ENCODE measurements around the gene ELMO1. TPM values are rescaled to one million over a fixed set of nuclear protein-coding genes. Genes with fewer than 3 reads are reported as not detected.

The ELMO1 gene
- total RNA-seq, 4 donors from 2014 or later, result 24.6 to 120 (median 71.9) TPM

DNA sequence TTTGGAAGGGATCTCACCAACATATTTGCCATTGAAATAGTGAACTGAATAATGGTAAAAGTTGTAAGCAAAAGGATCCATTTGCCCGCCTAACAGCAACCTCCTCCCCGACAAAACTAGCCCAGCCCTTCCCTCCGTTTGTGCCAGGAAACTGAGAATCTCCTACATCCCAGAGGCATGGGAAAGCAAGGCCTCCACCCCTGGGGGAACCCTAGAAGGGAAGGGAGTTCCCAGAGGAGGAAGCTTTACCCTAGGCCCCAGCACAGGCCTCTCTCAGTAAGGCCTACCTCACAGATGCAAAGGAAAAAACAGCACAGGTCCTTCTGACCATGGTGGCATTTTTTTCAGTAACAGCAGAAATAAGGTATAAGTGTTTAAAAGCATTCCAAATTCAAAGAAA lies 229.7 kb downstream of the ELMO1 start:
- Histone ChIP-seq H3K27me3 (no peaks in the 10 kb centered on the region), H3K27ac (peak overlapping the region in 1 of 4 donors; percentile 12), H3K4me1 (no peaks in the 10 kb centered on the region), H3K36me3 (peaks cover 0 to 7% (median 0%) of the 10 kb centered on the region in 4 donors), H3K4me3 (no peak overlapping the region), H3K9me3 (no peaks in the 10 kb centered on the region)
- in situ Hi-C loops (cut with MboI; ENCODE audit: low pct_ligation_motif_present in 1 of 4, low pct_unique_long_range_greater_than_20kb in 1 of 4, low sequenced_read_pairs in 3 of 4) (no loop called here), intact Hi-C loops (cut with DNase I; ENCODE audit: low total_unique reads) (no loop called here)
- no peak for TF ChIP-seq POLR2A (IDR thresholded peaks at IDR 0.05)
- TF ChIP-seq EP300 (IDR thresholded peaks at IDR 0.05; ENCODE audit: low read depth), result no peak
- TF ChIP-seq, protein P1, sequence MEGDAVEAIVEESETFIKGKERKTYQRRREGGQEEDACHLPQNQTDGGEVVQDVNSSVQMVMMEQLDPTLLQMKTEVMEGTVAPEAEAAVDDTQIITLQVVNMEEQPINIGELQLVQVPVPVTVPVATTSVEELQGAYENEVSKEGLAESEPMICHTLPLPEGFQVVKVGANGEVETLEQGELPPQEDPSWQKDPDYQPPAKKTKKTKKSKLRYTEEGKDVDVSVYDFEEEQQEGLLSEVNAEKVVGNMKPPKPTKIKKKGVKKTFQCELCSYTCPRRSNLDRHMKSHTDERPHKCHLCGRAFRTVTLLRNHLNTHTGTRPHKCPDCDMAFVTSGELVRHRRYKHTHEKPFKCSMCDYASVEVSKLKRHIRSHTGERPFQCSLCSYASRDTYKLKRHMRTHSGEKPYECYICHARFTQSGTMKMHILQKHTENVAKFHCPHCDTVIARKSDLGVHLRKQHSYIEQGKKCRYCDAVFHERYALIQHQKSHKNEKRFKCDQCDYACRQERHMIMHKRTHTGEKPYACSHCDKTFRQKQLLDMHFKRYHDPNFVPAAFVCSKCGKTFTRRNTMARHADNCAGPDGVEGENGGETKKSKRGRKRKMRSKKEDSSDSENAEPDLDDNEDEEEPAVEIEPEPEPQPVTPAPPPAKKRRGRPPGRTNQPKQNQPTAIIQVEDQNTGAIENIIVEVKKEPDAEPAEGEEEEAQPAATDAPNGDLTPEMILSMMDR (IDR thresholded peaks at IDR 0.05), result no peak
- TF ChIP-seq POLR2AphosphoS5 (IDR thresholded peaks at IDR 0.05), result no peak
- 76 to 80% methylated on average over 1 to 3 of the region's 3 CpGs for WGBS, 2 donors (ENCODE audit: low coverage in 1 of 2)
- no peak for DNase-seq

DNA sequence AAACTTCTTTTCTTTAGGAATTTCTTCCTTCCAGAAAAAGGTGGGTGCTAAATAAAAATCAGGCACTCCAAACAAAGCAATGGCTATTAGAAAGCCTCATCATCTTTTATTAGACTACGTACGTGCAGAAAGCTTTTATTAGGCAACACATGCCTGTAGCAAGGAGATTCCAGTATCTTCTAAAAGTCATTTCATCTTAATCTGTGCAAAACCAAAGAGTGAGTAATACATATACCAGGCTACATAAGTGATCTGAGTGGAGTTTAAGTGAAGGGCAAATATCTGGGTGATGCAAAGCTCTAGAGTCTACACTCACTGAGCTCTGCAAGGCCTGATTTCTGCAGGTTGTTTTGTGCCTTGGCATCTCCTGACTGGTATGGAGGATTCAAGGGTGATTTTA lies 231.7 kb downstream of the ELMO1 start:
- no peaks in the 10 kb centered on the region for H3K9me3 ChIP-seq
- H3K4me3 ChIP-seq, result no peak overlapping the region
- no peak overlapping the region for H3K27ac ChIP-seq
- peaks cover 0 to 3% (median 0%) of the 10 kb centered on the region in 4 donors for H3K36me3 ChIP-seq
- DNase-seq, result no peak
- in situ Hi-C loops (cut with MboI; ENCODE audit: low pct_ligation_motif_present in 1 of 4, low pct_unique_long_range_greater_than_20kb in 1 of 4, low sequenced_read_pairs in 3 of 4) (no loop called here), intact Hi-C loops (cut with DNase I; ENCODE audit: low total_unique reads) (no loop called here)
- no peaks in the 10 kb centered on the region for H3K27me3 ChIP-seq
- TF ChIP-seq POLR2A (IDR thresholded peaks at IDR 0.05) (no peak), EP300 (IDR thresholded peaks at IDR 0.05; ENCODE audit: low read depth) (no peak), POLR2AphosphoS5 (IDR thresholded peaks at IDR 0.05) (no peak)
- TF ChIP-seq, protein P1 (IDR thresholded peaks at IDR 0.05), result no peak
- no peaks in the 10 kb centered on the region for H3K4me1 ChIP-seq
- WGBS, 2 donors (ENCODE audit: low coverage in 1 of 2), result 44 to 46% methylated on average over 2 of the region's 2 CpGs

DNA sequence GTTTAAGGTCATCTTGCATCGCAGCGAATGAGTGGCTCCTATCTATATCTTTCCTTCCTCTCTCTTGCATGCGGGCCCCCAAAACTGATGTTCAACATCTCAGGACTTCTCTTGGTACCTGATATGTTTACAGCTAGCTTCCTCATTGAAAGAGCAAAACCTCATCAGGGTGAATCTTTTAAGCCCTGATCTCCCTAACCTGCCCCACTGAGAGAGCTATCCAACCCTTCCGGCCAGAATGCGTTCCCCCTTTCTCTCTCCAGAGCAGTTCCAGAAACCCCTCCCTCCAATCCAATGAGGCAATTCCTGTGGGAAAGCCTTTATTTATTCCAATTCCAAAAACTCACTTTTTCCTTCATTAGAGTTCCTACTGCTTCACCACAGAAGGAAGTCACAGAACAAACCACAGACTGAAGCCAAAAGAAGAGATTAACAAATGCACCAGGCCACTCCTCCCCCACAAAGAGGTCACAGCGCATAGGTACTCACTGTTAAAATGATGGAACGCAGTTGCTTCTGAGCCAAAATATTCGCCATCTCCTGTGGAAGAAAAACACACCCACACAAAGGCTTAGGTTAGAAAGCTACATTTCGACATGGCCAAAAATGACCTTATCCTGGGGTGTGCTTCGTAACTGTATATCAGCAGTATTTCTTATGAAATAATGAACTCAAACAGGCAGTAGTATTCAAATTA lies 232.4 kb downstream of the ELMO1 start:
- H3K9me3 ChIP-seq, result no peaks in the 10 kb centered on the region
- no peaks in the 10 kb centered on the region for H3K27me3 ChIP-seq
- WGBS, 2 donors (ENCODE audit: low coverage in 1 of 2), result 62 to 67% methylated on average over 9 to 10 of the region's 10 CpGs
- H3K27ac ChIP-seq, result no peak overlapping the region
- no peaks in the 10 kb centered on the region for H3K36me3 ChIP-seq
- peaks cover 0 to 6% (median 0%) of the 10 kb centered on the region in 4 donors for H3K4me1 ChIP-seq
- no peak overlapping the region for H3K4me3 ChIP-seq
- intact Hi-C loops (cut with DNase I; ENCODE audit: low total_unique reads), result no loop called here
- in situ Hi-C loops (cut with MboI; ENCODE audit: low pct_ligation_motif_present in 1 of 4, low pct_unique_long_range_greater_than_20kb in 1 of 4, low sequenced_read_pairs in 3 of 4), result no loop called here
- DNase-seq, result no peak
- TF ChIP-seq POLR2A (IDR thresholded peaks at IDR 0.05), result no peak
- TF ChIP-seq, protein P1 (IDR thresholded peaks at IDR 0.05), result no peak
- no peak for TF ChIP-seq EP300 (IDR thresholded peaks at IDR 0.05; ENCODE audit: low read depth)
- no peak for TF ChIP-seq POLR2AphosphoS5 (IDR thresholded peaks at IDR 0.05)

DNA sequence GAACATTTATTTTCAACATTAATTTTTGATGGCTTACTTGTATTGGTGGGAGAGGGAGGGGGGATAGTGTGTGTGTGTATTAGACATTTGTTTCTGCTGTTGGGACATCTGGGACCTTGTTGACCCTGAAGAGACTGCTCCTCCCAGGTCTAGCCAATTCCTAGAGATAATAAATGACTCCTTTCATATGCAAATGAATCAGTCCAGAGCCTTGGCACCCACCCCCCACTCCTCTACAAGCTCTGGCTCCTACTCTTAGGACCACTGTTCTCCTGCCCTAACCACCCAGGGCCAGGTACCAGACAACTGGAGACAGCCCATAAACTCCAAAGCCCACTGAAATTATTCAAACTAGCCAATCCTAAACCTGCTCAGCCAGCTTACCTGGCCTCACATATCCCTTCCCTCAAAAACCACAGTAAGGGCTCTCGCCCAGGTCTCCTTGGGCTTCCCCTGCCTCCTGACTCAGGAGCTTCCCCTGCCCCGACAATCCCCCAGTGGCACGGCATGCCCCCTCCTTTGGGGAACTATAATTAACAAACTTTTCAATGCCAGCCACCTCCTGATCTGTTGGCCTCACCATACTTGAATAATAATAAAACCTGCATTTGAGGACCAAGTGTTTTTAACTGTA lies 233.3 kb downstream of the ELMO1 start:
- no peaks in the 10 kb centered on the region for H3K36me3 ChIP-seq
- no peak for DNase-seq
- H3K27ac ChIP-seq, result no peak overlapping the region
- no peak overlapping the region for H3K4me3 ChIP-seq
- H3K27me3 ChIP-seq, result no peaks in the 10 kb centered on the region
- no peaks in the 10 kb centered on the region for H3K9me3 ChIP-seq
- in situ Hi-C loops (cut with MboI; ENCODE audit: low pct_ligation_motif_present in 1 of 4, low pct_unique_long_range_greater_than_20kb in 1 of 4, low sequenced_read_pairs in 3 of 4), result no loop called here
- no peak for TF ChIP-seq EP300 (IDR thresholded peaks at IDR 0.05; ENCODE audit: low read depth)
- TF ChIP-seq, protein P1 (IDR thresholded peaks at IDR 0.05), result no peak
- no peak for TF ChIP-seq POLR2A (IDR thresholded peaks at IDR 0.05)
- no peak for TF ChIP-seq POLR2AphosphoS5 (IDR thresholded peaks at IDR 0.05)
- intact Hi-C loops (cut with DNase I; ENCODE audit: low total_unique reads), result no loop called here
- peaks cover 0 to 6% (median 0%) of the 10 kb centered on the region in 4 donors for H3K4me1 ChIP-seq
- 89 to 100% methylated on average over 3 of the region's 3 CpGs for WGBS, 2 donors (ENCODE audit: low coverage in 1 of 2)

Data from transverse colon (tissue), 4 donors.